ENCODE data around the gene HNRNPL.
"Not testable (repeated sequence)": the region's sequence is repeated elsewhere in the genome, so short reads cannot be mapped to it uniquely, and the experiment has no call there.

Gene HNRNPL

GRCh38 chr19:38800577-38801347 lies 49.0 kb downstream of the HNRNPL start:
- DNase-seq (ENCODE audit: low read depth) = no peak

GRCh38 chr19:38799104-38799503 lies 50.7 kb downstream of the HNRNPL start:
- DNase-seq (ENCODE audit: low read depth) = no peak

GRCh38 chr19:38797781-38798180 lies 52.0 kb downstream of the HNRNPL start:
- DNase-seq (ENCODE audit: low read depth) = not testable (repeated sequence)

- DNase-seq (ENCODE audit: low read depth) = no peak
These were observed 53.6 kb downstream of the HNRNPL start for GRCh38 chr19:38796154-38796553.

GRCh38 chr19:38795549-38795948 lies 54.2 kb downstream of the HNRNPL start:
- no peak for DNase-seq (ENCODE audit: low read depth)

GRCh38 chr19:38793671-38794070 lies 56.1 kb downstream of the HNRNPL start:
- DNase-seq (ENCODE audit: low read depth) = no peak

- DNase-seq (ENCODE audit: low read depth) = no peak
These were observed 56.6 kb downstream of the HNRNPL start for GRCh38 chr19:38793177-38793576.

- peak; percentile 19 for DNase-seq (ENCODE audit: low read depth)
These were observed 57.3 kb downstream of the HNRNPL start for GRCh38 chr19:38792250-38793111.

- DNase-seq (ENCODE audit: low read depth) = not testable (repeated sequence)
These were observed 58.2 kb downstream of the HNRNPL start for GRCh38 chr19:38791451-38792064.

- not testable (repeated sequence) for DNase-seq (ENCODE audit: low read depth)
These were observed 59.0 kb downstream of the HNRNPL start for GRCh38 chr19:38790507-38791403.

- DNase-seq (ENCODE audit: low read depth) = no peak
These were observed 61.1 kb downstream of the HNRNPL start, which contains the start of gene LGALS7B for GRCh38 chr19:38788478-38789243. TSS of gene LGALS7B (plus strand) at chr19:38789200. CDS start at chr19:38789227, 27 bp downstream.

GRCh38 chr19:38786572-38787265 lies 63.1 kb downstream of the HNRNPL start:
- DNase-seq (ENCODE audit: low read depth) = no peak
